ENCODE measurements around the gene GOLGA6L1.
"Not testable (repeated sequence)": the region's sequence is repeated elsewhere in the genome, so short reads cannot be mapped to it uniquely, and the experiment has no call there.

Gene GOLGA6L1

GRCh38 chr15:23132787-23133186, 3.8 kb downstream of the GOLGA6L1 start:
- not testable (repeated sequence) for H4K20me1 ChIP-seq (ENCODE audit: insufficient read depth, low read length, poor library complexity, severe bottlenecking); H3K9me3 ChIP-seq (ENCODE audit: insufficient read depth, low read depth, low read length); H3K9ac ChIP-seq (ENCODE audit: low read depth, low read length, poor library complexity, severe bottlenecking)

GRCh38 chr15:23118208-23118607, 18.4 kb downstream of the GOLGA6L1 start:
- Histone ChIP-seq H3K4me1 (ENCODE audit: insufficient read depth, low read length, poor library complexity, severe bottlenecking) (no peaks in the 10 kb centered on the region), H3K9me2 (replicated peaks; ENCODE audit: low read depth, low read length) (no peaks in the 10 kb centered on the region), H3K4me2 (ENCODE audit: low read depth, low read length, poor library complexity, severe bottlenecking) (no peak overlapping the region), H3K4me3 (ENCODE audit: low read length, poor library complexity, severe bottlenecking) (no peak overlapping the region), H3K36me3 (ENCODE audit: insufficient read depth, low read length) (no peaks in the 10 kb centered on the region), H2AFZ (ENCODE audit: low read length) (no peak overlapping the region), H3K27me3 (ENCODE audit: insufficient read depth, low read length, poor library complexity, severe bottlenecking) (no peaks in the 10 kb centered on the region), H3K9ac (ENCODE audit: low read depth, low read length, poor library complexity, severe bottlenecking) (no peak overlapping the region), H3K9me3 (ENCODE audit: insufficient read depth, low read depth, low read length) (no peaks in the 10 kb centered on the region), H4K20me1 (ENCODE audit: insufficient read depth, low read length, poor library complexity, severe bottlenecking) (no peaks in the 10 kb centered on the region), H3K79me2 (ENCODE audit: insufficient read depth, low read length) (no peaks in the 10 kb centered on the region), H3F3A (ENCODE audit: low read depth) (no peaks in the 10 kb centered on the region)
- TF ChIP-seq EZH2phosphoT487 (IDR thresholded peaks at IDR 0.05; ENCODE audit: borderline replicate concordance) = no peak
- no peak for TF ChIP-seq CTCF (conservative IDR thresholded peaks at IDR 0.05; ENCODE audit: low read length)

More at GRCh38 chr15:23132787-23133186, 3.8 kb downstream of the GOLGA6L1 start:
- not testable (repeated sequence) for H3K9me2 ChIP-seq (replicated peaks; ENCODE audit: low read depth, low read length); H3K79me2 ChIP-seq (ENCODE audit: insufficient read depth, low read length); H2AFZ ChIP-seq (ENCODE audit: low read length); H3K36me3 ChIP-seq (ENCODE audit: insufficient read depth, low read length); H3K4me2 ChIP-seq (ENCODE audit: low read depth, low read length, poor library complexity, severe bottlenecking); H3K4me1 ChIP-seq (ENCODE audit: insufficient read depth, low read length, poor library complexity, severe bottlenecking); H3K27me3 ChIP-seq (ENCODE audit: insufficient read depth, low read length, poor library complexity, severe bottlenecking); H3K4me3 ChIP-seq (ENCODE audit: low read length, poor library complexity, severe bottlenecking); H3F3A ChIP-seq (ENCODE audit: low read depth)

- TF ChIP-seq CTCF (conservative IDR thresholded peaks at IDR 0.05; ENCODE audit: low read length) = no peak
- no peak for TF ChIP-seq EZH2phosphoT487 (IDR thresholded peaks at IDR 0.05; ENCODE audit: borderline replicate concordance)
- no peak overlapping the region for H3K4me2 ChIP-seq (ENCODE audit: low read depth, low read length, poor library complexity, severe bottlenecking)
- no peaks in the 10 kb centered on the region for H3K36me3 ChIP-seq (ENCODE audit: insufficient read depth, low read length)
- no peaks in the 10 kb centered on the region for H3F3A ChIP-seq (ENCODE audit: low read depth)
- no peaks in the 10 kb centered on the region for H3K27me3 ChIP-seq (ENCODE audit: insufficient read depth, low read length, poor library complexity, severe bottlenecking)
- no peaks in the 10 kb centered on the region for H3K9me3 ChIP-seq (ENCODE audit: insufficient read depth, low read depth, low read length)
- H4K20me1 ChIP-seq (ENCODE audit: insufficient read depth, low read length, poor library complexity, severe bottlenecking) = no peaks in the 10 kb centered on the region
- H3K79me2 ChIP-seq (ENCODE audit: insufficient read depth, low read length) = no peaks in the 10 kb centered on the region
- no peak overlapping the region for H2AFZ ChIP-seq (ENCODE audit: low read length)
- no peaks in the 10 kb centered on the region for H3K4me1 ChIP-seq (ENCODE audit: insufficient read depth, low read length, poor library complexity, severe bottlenecking)
- H3K9me2 ChIP-seq (replicated peaks; ENCODE audit: low read depth, low read length) = no peaks in the 10 kb centered on the region
- H3K9ac ChIP-seq (ENCODE audit: low read depth, low read length, poor library complexity, severe bottlenecking) = no peak overlapping the region
- no peak overlapping the region for H3K4me3 ChIP-seq (ENCODE audit: low read length, poor library complexity, severe bottlenecking)
Measured at GRCh38 chr15:23095796-23096195, 40.8 kb downstream of the GOLGA6L1 start.

GRCh38 chr15:23083115-23083514, 53.5 kb downstream of the GOLGA6L1 start:
- Histone ChIP-seq H3K4me1 (ENCODE audit: insufficient read depth, low read length, poor library complexity, severe bottlenecking) (no peaks in the 10 kb centered on the region), H3K36me3 (ENCODE audit: insufficient read depth, low read length) (no peaks in the 10 kb centered on the region), H4K20me1 (ENCODE audit: insufficient read depth, low read length, poor library complexity, severe bottlenecking) (no peaks in the 10 kb centered on the region), H2AFZ (ENCODE audit: low read length) (no peak overlapping the region), H3K79me2 (ENCODE audit: insufficient read depth, low read length) (no peaks in the 10 kb centered on the region), H3K9me3 (ENCODE audit: insufficient read depth, low read depth, low read length) (no peaks in the 10 kb centered on the region), H3K27me3 (ENCODE audit: insufficient read depth, low read length, poor library complexity, severe bottlenecking) (no peaks in the 10 kb centered on the region), H3K4me2 (ENCODE audit: low read depth, low read length, poor library complexity, severe bottlenecking) (no peak overlapping the region), H3K9ac (ENCODE audit: low read depth, low read length, poor library complexity, severe bottlenecking) (no peak overlapping the region), H3K4me3 (ENCODE audit: low read length, poor library complexity, severe bottlenecking) (no peak overlapping the region), H3K9me2 (replicated peaks; ENCODE audit: low read depth, low read length) (no peaks in the 10 kb centered on the region), H3F3A (ENCODE audit: low read depth) (no peaks in the 10 kb centered on the region)
- TF ChIP-seq EZH2phosphoT487 (IDR thresholded peaks at IDR 0.05; ENCODE audit: borderline replicate concordance) = no peak

- H4K20me1 ChIP-seq (ENCODE audit: insufficient read depth, low read length, poor library complexity, severe bottlenecking) = not testable (repeated sequence)
Measured at GRCh38 chr15:23081996-23082737, 54.5 kb downstream of the GOLGA6L1 start.

More at GRCh38 chr15:23081996-23082737, 54.5 kb downstream of the GOLGA6L1 start:
- not testable (repeated sequence) for H3K79me2 ChIP-seq (ENCODE audit: insufficient read depth, low read length); H3K27me3 ChIP-seq (ENCODE audit: insufficient read depth, low read length, poor library complexity, severe bottlenecking); H3K9me3 ChIP-seq (ENCODE audit: insufficient read depth, low read depth, low read length); H2AFZ ChIP-seq (ENCODE audit: low read length); H3K4me2 ChIP-seq (ENCODE audit: low read depth, low read length, poor library complexity, severe bottlenecking); H3K9me2 ChIP-seq (replicated peaks; ENCODE audit: low read depth, low read length); H3F3A ChIP-seq (ENCODE audit: low read depth); H3K4me1 ChIP-seq (ENCODE audit: insufficient read depth, low read length, poor library complexity, severe bottlenecking); H3K36me3 ChIP-seq (ENCODE audit: insufficient read depth, low read length); H3K4me3 ChIP-seq (ENCODE audit: low read length, poor library complexity, severe bottlenecking); H3K9ac ChIP-seq (ENCODE audit: low read depth, low read length, poor library complexity, severe bottlenecking)
